GM12872 (cell line): ENCODE data around the gene LRWD1.

Experiments used
- TF ChIP-seq, protein P1 (sequence below): IDR thresholded peaks from 3 replicates; pipeline ENCODE4 v1.5.1; 2011; ENCODE audit warnings: low read depth, mild to moderate bottlenecking, low read length, moderate library complexity; ENCODE audit not compliant: insufficient read depth

The LRWD1 gene

DNA sequence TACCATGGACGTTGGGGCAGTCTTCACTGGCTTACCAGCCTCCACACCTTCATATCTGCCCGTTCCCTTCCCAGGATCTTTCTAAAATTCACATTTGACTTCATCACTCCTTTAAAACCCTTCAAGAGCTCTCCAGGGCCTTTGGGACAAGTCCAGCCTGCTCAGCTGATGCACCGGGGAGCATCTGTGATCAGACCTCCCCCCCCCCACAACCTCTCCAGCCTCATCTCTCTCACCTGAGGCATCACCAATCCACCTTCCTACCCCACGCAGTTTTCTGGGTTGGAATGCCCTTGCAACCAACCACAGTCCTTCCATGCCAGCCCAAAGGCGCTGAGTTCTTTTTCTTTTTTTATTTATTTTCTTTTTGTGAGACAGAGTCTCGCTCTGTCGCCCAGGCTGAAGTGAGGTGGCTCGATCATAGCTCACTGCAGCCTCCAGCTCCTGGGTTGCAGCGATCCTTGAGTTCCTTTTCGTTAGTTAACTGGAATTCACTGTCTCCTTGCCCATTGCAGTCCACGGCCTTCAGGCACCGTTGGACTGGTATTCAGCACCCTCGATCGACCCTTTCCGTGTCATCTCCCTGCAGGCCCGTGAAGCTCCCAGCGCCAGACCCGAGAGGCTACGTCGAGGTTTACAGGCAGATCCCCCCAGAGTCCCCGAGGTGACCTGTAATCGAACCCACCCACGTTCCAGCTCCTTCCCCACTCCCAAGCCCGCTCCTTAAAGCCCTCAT lies 775 bp upstream of the LRWD1 start:
- TF ChIP-seq, protein P1, sequence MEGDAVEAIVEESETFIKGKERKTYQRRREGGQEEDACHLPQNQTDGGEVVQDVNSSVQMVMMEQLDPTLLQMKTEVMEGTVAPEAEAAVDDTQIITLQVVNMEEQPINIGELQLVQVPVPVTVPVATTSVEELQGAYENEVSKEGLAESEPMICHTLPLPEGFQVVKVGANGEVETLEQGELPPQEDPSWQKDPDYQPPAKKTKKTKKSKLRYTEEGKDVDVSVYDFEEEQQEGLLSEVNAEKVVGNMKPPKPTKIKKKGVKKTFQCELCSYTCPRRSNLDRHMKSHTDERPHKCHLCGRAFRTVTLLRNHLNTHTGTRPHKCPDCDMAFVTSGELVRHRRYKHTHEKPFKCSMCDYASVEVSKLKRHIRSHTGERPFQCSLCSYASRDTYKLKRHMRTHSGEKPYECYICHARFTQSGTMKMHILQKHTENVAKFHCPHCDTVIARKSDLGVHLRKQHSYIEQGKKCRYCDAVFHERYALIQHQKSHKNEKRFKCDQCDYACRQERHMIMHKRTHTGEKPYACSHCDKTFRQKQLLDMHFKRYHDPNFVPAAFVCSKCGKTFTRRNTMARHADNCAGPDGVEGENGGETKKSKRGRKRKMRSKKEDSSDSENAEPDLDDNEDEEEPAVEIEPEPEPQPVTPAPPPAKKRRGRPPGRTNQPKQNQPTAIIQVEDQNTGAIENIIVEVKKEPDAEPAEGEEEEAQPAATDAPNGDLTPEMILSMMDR, result no peak

GRCh38 chr7:102466097-102466496 lies 1.3 kb downstream of the LRWD1 start:
- TF ChIP-seq, protein P1, result no peak

DNA sequence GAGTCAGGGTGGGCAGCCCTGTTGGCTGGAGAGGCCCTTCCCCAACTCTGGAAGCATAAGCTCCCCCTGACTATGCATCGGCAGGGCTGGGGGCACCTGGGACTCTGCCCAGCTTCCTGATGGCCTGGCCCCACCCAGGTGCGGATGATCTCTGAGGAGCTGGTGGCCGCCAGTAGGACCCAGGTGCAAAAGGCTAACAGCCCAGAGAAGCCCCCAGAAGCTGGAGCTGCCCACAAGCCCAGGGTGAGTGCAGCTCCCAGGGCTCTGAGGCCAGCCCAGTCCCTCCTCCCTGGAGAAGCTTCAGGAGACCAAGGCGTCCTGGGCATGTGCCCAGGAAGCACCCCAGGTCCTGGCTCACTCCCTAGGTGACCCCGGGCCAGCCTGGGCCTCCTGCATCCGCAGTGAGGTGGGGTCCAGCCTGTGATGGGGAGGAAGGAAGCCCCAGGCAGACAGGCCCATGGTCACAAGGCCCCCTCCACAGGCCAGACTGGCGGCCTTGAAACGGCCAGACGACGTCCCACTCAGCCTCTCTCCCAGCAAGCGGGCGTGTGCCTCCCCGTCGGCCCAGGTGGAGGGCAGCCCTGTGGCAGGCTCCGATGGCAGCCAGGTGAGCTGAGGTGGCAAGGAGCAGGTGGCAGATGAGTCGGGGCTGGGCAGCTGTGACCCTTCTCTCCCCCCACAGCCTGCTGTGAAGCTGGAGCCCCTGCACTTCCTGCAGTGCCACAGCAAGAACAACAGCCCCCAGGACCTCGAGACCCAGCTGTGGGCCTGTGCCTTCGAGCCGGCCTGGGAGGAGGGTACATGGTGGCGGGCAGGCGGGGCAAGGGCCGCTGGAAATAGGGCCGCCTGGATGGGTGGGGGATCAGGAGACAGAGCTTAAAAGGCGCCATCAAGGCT lies 3.0 kb downstream of the LRWD1 start:
- TF ChIP-seq, protein P1, result no peak

DNA sequence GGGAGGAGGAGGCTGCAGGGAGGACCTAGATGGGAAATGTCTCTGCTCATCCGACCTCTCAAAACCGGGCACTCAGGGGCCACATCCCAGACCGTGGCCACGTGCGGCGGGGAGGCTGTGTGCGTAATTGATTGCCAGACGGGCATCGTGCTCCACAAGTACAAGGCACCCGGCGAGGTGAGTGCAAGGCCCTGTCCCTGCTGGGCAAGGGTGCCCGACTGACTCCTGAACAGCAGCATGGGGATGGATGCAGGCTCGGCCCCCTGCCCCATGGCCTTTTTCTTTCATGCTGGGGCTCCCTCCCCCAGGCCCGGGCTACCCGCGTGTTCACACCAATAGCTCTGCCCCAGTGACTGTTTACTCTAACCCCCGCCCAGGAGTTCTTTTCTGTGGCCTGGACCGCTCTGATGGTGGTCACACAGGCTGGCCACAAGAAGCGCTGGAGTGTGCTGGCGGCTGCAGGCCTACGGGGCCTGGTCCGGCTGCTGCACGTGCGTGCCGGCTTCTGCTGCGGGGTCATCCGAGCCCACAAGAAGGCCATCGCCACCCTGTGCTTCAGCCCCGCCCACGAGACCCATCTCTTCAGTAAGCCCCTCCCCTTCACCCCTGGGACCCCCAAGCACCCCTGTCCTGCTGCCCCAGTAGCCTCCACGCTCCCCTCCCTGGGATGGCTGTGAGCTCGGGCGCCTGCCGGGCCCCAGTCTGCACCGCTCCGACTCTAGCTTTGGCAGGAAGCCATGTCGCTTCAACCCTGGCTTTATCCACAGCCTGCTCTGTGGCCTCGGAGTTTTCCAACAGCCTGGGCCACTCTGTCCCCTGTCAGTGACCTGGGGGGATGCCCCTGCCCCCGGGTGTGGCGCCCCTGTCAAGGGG lies 3.9 kb downstream of the LRWD1 start:
- TF ChIP-seq, protein P1, result no peak

DNA sequence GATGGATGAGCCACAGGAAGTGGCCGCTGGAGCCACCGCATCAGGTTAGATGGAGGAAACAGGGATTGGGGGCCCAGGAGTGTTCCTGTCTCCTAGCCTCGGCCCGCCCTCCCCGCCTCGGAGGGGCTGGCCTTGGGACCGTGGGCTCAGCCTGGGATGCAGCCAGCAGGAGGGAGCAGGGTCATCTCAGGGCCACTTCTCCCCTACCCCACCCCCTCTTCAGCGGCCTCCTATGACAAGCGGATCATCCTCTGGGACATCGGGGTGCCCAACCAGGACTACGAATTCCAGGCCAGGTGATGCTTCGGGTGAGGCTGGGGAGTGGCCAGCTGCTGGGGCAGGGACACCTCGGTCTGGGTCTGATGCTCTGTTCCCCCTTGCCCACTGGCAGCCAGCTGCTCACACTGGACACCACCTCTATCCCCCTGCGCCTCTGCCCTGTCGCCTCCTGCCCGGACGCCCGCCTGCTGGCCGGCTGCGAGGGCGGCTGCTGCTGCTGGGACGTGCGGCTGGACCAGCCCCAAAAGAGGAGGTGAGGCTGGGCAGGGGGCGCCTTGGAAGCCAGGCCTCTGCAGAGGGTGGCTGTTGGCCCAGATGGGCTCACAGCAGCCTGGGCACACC lies 4.7 kb downstream of the LRWD1 start:
- TF ChIP-seq, protein P1, result no peak

DNA sequence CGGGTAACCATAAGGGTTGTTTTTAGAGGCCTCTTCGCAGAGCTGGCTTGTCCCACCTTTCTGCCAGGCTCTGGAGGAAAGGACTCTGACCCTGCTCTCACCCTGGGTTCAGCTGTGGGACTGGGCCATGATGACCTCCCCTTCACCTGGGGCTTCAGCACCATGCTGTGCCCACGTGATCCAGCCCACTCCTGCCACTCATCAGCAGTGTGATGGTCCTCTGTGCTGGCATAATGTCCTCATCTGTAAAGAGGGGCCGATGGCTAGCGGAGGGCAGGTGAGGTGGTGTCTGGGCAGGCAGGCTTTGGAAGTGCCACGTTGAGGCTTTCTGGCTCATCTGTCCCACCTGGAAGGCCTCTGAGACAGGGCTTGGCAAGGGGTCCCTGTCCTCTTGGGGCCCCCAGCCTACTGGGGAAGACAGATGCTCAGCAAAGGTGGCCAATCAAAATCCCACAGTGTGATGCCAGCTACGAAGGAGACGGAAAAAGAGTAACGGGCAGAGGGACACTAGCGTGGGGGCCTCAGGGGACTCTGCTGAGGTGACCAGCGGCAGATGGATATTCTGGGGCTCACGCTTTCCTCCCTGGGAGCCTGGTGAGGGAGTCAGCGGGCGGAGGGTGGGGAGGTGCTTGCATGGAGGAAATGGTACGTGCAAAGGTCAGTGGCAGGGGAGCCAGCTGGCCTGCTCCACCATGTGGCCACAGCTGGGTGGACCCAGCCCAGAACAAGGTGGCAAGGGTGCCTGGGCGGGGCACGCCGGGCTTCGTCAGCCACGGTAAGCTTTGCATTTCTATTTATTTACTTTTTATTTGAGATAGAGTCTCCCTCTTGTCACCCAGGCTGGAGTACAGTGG lies 5.4 kb downstream of the LRWD1 start:
- TF ChIP-seq, protein P1, result no peak
